Cardiac fibroblast (primary cell): ENCODE measurements around the gene LPP.

Experiments used
- DNase-seq, 2 donors: peaks; one replicate each; pipeline versions ENCODE4 v3.0.0 to v3.0.0-alpha.2; 2010; ENCODE audit warnings: low read depth in 2 of 2
- H3K4me3 ChIP-seq, 2 donors: replicated peaks in 1 of 2; 1 replicate in 1 of 2; 2 replicates in 1 of 2; pipeline ENCODE4 v1.5.1; 2011; ENCODE audit warnings: low read depth in 2 of 2, low read length in 2 of 2, mild to moderate bottlenecking in 2 of 2, moderate library complexity in 1 of 2
- TF ChIP-seq, protein P1 (sequence below): IDR thresholded peaks from one replicate; pipeline ENCODE4 v1.5.1; 2011; ENCODE audit warnings: low read depth, mild to moderate bottlenecking, low read length, inconsistent platforms

LPP gene

GRCh38 chr3:188349933-188350332 is 196.0 kb downstream of the LPP start:
- TF ChIP-seq, protein P1, sequence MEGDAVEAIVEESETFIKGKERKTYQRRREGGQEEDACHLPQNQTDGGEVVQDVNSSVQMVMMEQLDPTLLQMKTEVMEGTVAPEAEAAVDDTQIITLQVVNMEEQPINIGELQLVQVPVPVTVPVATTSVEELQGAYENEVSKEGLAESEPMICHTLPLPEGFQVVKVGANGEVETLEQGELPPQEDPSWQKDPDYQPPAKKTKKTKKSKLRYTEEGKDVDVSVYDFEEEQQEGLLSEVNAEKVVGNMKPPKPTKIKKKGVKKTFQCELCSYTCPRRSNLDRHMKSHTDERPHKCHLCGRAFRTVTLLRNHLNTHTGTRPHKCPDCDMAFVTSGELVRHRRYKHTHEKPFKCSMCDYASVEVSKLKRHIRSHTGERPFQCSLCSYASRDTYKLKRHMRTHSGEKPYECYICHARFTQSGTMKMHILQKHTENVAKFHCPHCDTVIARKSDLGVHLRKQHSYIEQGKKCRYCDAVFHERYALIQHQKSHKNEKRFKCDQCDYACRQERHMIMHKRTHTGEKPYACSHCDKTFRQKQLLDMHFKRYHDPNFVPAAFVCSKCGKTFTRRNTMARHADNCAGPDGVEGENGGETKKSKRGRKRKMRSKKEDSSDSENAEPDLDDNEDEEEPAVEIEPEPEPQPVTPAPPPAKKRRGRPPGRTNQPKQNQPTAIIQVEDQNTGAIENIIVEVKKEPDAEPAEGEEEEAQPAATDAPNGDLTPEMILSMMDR: no peak
- no peak for DNase-seq
- no peak overlapping the region for H3K4me3 ChIP-seq

DNA sequence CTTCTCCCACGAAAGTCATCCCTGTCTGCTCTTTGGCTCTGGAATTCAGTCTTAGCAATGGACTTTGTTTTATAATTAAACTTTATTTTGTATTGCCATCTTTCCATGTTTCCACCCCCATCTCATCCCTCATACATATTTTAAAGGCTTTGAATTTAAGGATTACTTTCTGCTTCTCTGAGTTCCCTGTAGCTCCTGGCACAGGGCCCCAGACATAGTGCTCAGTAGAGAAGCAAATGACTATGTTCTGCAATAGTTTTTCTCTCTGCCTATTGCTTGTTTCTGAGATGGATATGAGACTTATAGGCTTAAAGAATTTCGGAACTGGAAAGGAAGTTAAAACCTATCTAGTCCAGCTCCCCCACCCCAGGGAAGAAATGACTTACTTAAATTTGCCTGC is 197.0 kb downstream of the LPP start:
- H3K4me3 ChIP-seq: no peak overlapping the region
- TF ChIP-seq, protein P1: no peak
- DNase-seq: no peak

DNA sequence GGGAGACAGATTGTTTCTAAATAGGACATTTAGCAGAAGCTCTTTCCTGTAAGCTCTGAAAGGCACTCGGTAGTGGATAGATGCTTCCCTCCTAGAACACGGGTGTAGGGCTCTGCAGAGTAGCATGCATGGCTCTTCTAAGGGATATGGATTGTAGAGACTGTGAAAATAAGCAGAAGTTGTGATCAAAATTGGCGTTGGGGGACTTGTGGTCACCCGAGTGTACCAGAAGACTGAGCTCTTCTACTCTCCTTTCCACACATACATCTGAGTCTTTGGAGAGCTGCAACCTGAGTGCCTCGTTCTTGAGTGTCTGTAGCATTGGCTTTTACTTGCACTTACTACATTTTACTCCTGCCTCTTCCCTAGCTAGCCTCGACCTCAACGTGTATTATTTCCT is 197.7 kb downstream of the LPP start:
- H3K4me3 ChIP-seq: no peak overlapping the region
- no peak for DNase-seq
- TF ChIP-seq, protein P1: no peak

DNA sequence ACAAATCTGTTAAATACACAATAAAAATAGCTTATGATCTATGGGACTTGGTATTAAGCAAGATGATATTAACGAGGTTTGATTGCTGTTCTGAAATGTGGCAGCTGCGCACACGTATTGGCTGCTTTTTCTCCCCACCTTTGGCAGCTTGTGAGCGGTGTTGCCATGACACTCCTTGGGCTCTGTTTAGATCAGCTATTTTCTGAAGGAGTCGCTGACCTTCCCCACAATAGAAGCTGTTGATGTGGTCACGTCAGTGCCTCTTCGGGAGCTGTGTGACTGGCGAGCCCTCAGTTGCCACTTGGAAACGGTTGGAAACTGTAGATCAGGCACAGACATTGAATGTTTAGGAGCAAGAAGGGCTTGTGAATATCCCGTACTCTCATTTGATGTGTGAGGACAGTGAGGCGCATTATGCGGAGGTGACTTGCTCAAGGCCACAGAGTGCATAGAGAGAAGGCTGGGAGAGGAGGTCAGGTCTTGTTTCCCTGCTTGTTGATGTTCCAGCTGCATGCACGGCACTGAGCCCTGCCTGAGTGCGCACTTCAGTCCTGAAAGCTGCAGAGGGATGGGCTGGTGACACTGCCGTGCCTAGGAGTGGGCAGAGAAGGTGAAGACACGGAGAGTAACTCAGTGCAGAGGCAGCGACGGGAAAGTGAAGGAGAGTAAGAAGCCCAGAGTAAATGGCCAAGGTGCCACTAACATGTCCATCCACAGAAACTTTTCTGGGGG is 198.4 kb downstream of the LPP start:
- TF ChIP-seq, protein P1: no peak
- DNase-seq: no peak
- no peak overlapping the region for H3K4me3 ChIP-seq

GRCh38 chr3:188353426-188353825 is 199.5 kb downstream of the LPP start:
- no peak overlapping the region for H3K4me3 ChIP-seq
- DNase-seq: no peak
- TF ChIP-seq, protein P1: no peak

- no peak overlapping the region for H3K4me3 ChIP-seq
- DNase-seq: no peak
- TF ChIP-seq, protein P1: no peak
Measured at GRCh38 chr3:188358787-188359493, 205.0 kb downstream of the LPP start.
